H1 (cell line): ENCODE results near the gene CDC42EP3.

Experiments used
- BCL11A ChIP-seq, 2 experiments: IDR thresholded peaks; one replicate each; pipeline ENCODE4 v1.6.1; 2011; ENCODE audit warnings: low read depth in 2 of 2, low read length in 2 of 2, mild to moderate bottlenecking in 2 of 2
- CHD1 ChIP-seq: IDR thresholded peaks from 2 replicates; pipeline ENCODE4 v1.6.1; 2012; ENCODE audit warnings: low read depth, low read length, improper control_type of control experiment
- CHD2 ChIP-seq: IDR thresholded peaks from 2 replicates; pipeline ENCODE4 v1.6.1; 2012; ENCODE audit warnings: low read length, improper control_type of control experiment
- EZH2 ChIP-seq: fragments of 200-600 bp; sonication (generic); IDR thresholded peaks from 2 replicates; pipeline ENCODE4 v1.7.1; 2012; ENCODE audit warnings: low read depth, mild to moderate bottlenecking, moderate library complexity, low read length, inconsistent platforms; ENCODE audit not compliant: severe bottlenecking
- GABPA ChIP-seq: IDR thresholded peaks from 2 replicates; pipeline ENCODE4 v1.6.1; 2011; ENCODE audit warnings: mild to moderate bottlenecking, low read length, moderate library complexity, borderline replicate concordance; ENCODE audit not compliant: insufficient read depth
- KDM4A ChIP-seq: IDR thresholded peaks from one replicate; pipeline ENCODE4 v1.7.1; 2012; ENCODE audit warnings: low read depth, mild to moderate bottlenecking, moderate library complexity, low read length, inconsistent platforms; ENCODE audit not compliant: severe bottlenecking
- POLR2A ChIP-seq, 2 experiments: IDR thresholded peaks; 1 replicate in 1 of 2; 2 replicates in 1 of 2; pipeline ENCODE4 v1.6.1; 2011; ENCODE audit warnings: low read depth in 2 of 2, low read length in 2 of 2, mild to moderate bottlenecking in 2 of 2; ENCODE audit errors: control extremely low read depth in 1 of 2
- RFX5 ChIP-seq: IDR thresholded peaks from 2 replicates; pipeline ENCODE4 v1.6.1; 2011; ENCODE audit warnings: low read depth, low read length, improper control_type of control experiment, borderline replicate concordance
- RXRA ChIP-seq: IDR thresholded peaks from 2 replicates; pipeline ENCODE4 v1.6.1; 2011; ENCODE audit warnings: low read depth, mild to moderate bottlenecking, low read length, moderate library complexity; ENCODE audit not compliant: insufficient read depth
- SIN3A ChIP-seq, 2 experiments: IDR thresholded peaks in 1 of 2; conservative IDR thresholded peaks in 1 of 2; 2 replicates each; pipeline ENCODE4 v1.6.1; 2011 to 2012; ENCODE audit warnings: low read length in 2 of 2, improper control_type of control experiment in 1 of 2, low read depth in 1 of 2, mild to moderate bottlenecking in 1 of 2
- SUZ12 ChIP-seq: fragments of 200-600 bp; sonication (generic); IDR thresholded peaks from 2 replicates; pipeline ENCODE4 v1.6.1; 2012; ENCODE audit warnings: mild to moderate bottlenecking, inconsistent platforms, low read length, moderate library complexity, mixed read lengths
- TCF12 ChIP-seq: IDR thresholded peaks from 2 replicates; pipeline ENCODE4 v1.6.1; 2011; ENCODE audit warnings: low read depth, mild to moderate bottlenecking, low read length
- TF ChIP-seq, protein P1 (sequence below), 3 experiments: IDR thresholded peaks; 1 replicate in 2 of 3; 2 replicates in 1 of 3; pipeline versions ENCODE4 v1.5.1 to v1.6.1; 2011; ENCODE audit warnings: low read length in 3 of 3, mild to moderate bottlenecking in 3 of 3, inconsistent platforms in 2 of 3, low read depth in 1 of 3, moderate library complexity in 1 of 3; ENCODE audit not compliant: insufficient read depth in 1 of 3; ENCODE audit errors: control extremely low read depth in 1 of 3
- TF ChIP-seq, protein P2 (sequence below): IDR thresholded peaks from 2 replicates; pipeline ENCODE4 v1.6.1; 2012; ENCODE audit warnings: inconsistent platforms

DNA sequence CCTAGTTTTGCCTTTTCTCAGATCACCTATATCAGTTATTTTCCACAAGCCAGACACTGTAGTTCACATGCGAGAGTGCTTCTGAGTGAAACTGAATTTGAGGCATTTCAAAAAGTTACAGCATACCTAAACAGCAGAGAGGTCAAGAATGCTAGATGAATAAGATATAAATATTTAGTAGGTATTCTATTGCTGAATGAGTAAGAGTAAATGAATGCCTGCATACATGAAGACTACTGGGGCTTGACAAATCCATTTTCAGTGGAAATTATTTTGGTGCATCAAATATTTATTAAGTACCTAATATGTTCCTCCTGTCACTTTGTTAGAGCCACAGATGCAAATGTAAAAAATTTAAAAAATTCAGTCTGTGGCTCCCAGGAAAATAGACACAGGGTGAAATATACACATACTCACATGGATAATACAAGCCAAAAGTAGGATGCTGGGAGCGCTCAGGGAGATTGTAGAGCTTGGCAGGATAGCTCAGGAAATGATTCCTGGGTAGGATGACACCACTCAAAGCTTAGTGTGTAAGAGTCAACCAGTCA is 27.6 kb upstream of the CDC42EP3 start:
- TF ChIP-seq, protein P1, sequence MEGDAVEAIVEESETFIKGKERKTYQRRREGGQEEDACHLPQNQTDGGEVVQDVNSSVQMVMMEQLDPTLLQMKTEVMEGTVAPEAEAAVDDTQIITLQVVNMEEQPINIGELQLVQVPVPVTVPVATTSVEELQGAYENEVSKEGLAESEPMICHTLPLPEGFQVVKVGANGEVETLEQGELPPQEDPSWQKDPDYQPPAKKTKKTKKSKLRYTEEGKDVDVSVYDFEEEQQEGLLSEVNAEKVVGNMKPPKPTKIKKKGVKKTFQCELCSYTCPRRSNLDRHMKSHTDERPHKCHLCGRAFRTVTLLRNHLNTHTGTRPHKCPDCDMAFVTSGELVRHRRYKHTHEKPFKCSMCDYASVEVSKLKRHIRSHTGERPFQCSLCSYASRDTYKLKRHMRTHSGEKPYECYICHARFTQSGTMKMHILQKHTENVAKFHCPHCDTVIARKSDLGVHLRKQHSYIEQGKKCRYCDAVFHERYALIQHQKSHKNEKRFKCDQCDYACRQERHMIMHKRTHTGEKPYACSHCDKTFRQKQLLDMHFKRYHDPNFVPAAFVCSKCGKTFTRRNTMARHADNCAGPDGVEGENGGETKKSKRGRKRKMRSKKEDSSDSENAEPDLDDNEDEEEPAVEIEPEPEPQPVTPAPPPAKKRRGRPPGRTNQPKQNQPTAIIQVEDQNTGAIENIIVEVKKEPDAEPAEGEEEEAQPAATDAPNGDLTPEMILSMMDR (IDR thresholded peaks at IDR 0.05; ENCODE audit: control extremely low read depth in 1 of 3, insufficient read depth in 1 of 3, low read depth in 1 of 3, low read length in 3 of 3), result no peak
- TF ChIP-seq EZH2 (no peak), BCL11A (IDR thresholded peaks at IDR 0.05; ENCODE audit: low read depth in 2 of 2, low read length in 2 of 2) (no peak), SUZ12 (no peak), CHD1 (no peak), KDM4A (no peak), GABPA (no peak), TCF12 (no peak), POLR2A (IDR thresholded peaks at IDR 0.05; ENCODE audit: control extremely low read depth in 1 of 2, low read depth in 2 of 2, low read length in 2 of 2) (no peak), CHD2 (no peak), RFX5 (no peak), RXRA (no peak), SIN3A (conservative IDR thresholded peaks at IDR 0.05 in 1 of 2, IDR thresholded peaks at IDR 0.05 in 1 of 2; ENCODE audit: low read depth in 1 of 2, low read length in 2 of 2) (no peak)
- TF ChIP-seq, protein P2, sequence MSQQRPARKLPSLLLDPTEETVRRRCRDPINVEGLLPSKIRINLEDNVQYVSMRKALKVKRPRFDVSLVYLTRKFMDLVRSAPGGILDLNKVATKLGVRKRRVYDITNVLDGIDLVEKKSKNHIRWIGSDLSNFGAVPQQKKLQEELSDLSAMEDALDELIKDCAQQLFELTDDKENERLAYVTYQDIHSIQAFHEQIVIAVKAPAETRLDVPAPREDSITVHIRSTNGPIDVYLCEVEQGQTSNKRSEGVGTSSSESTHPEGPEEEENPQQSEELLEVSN, result no peak
